Measurements from ENCODE around the gene SLC30A4.

DNA sequence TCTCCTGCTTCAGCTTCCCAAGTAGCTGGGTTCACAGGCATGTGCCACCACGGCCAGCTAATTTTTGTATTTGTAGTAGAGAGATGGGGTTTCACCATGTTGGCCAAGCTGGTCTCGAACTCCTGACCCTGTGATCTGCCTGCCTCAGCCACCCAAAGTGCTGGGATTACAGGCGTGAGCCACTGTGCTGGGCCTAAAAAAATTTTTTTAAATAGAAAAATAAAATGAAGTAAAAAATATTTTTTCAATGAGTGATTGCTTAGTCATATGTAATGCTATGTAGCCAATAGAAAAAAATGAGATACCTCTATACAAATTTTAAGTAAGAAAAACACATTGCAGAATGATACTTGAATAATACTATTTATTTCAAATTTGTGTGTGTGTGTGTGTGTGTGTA lies 27.9 kb upstream of the SLC30A4 start:
- TF ChIP-seq, protein P1, sequence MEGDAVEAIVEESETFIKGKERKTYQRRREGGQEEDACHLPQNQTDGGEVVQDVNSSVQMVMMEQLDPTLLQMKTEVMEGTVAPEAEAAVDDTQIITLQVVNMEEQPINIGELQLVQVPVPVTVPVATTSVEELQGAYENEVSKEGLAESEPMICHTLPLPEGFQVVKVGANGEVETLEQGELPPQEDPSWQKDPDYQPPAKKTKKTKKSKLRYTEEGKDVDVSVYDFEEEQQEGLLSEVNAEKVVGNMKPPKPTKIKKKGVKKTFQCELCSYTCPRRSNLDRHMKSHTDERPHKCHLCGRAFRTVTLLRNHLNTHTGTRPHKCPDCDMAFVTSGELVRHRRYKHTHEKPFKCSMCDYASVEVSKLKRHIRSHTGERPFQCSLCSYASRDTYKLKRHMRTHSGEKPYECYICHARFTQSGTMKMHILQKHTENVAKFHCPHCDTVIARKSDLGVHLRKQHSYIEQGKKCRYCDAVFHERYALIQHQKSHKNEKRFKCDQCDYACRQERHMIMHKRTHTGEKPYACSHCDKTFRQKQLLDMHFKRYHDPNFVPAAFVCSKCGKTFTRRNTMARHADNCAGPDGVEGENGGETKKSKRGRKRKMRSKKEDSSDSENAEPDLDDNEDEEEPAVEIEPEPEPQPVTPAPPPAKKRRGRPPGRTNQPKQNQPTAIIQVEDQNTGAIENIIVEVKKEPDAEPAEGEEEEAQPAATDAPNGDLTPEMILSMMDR (IDR thresholded peaks at IDR 0.05), result no peak
- no peak for TF ChIP-seq EP300 (IDR thresholded peaks at IDR 0.05)
